OCI-LY3 (cell line): ENCODE measurements around the gene TCEAL5.

ENCODE experiments used
- H2AFZ ChIP-seq: fragments of 200-600, 300-600 bp; shearing (Covaris generic); 2 replicates; pipeline ENCODE4 v1.6.0; 2014; ENCODE audit warnings: antibody characterized with exemption, low read depth, low read length
- H3K27ac ChIP-seq: fragments of 200-600, 300-600 bp; sonication (generic); 2 replicates; pipeline ENCODE4 v1.5.1; 2014; ENCODE audit warnings: mild to moderate bottlenecking, low read length, moderate library complexity, mixed read lengths
- H3K27me3 ChIP-seq: fragments of 200-600, 300-600 bp; sonication (generic); 2 replicates; pipeline ENCODE4 v1.6.1; 2014; ENCODE audit warnings: low read depth, low read length, mixed read lengths
- H3K36me3 ChIP-seq: fragments of 200-600, 300-600 bp; sonication (generic); replicated peaks from 2 replicates; pipeline ENCODE3; 2014; ENCODE audit warnings: low read depth, low read length, mixed read lengths
- H3K4me1 ChIP-seq: fragments of 300-600, 200-600 bp; sonication (generic); 2 replicates; pipeline ENCODE4 v1.6.1; 2014; ENCODE audit warnings: low read length, mixed read lengths
- H3K4me2 ChIP-seq: fragments of 200-600, 300-600 bp; sonication (generic); 2 replicates; pipeline ENCODE4 v1.6.1; 2014; ENCODE audit warnings: low read length, mixed read lengths
- H3K4me3 ChIP-seq: fragments of 300-600, 200-600 bp; sonication (generic); 2 replicates; pipeline ENCODE4 v1.5.1; 2014; ENCODE audit warnings: antibody characterized with exemption, mild to moderate bottlenecking, low read length, moderate library complexity
- H3K79me2 ChIP-seq: fragments of 300-600, 200-600 bp; shearing (Covaris generic); 2 replicates; pipeline ENCODE4 v1.6.1; 2014; ENCODE audit warnings: mild to moderate bottlenecking, low read length, mixed read lengths
- H3K9ac ChIP-seq: fragments of 300-600, 200-600 bp; shearing (Covaris generic); 2 replicates; pipeline ENCODE4 v1.6.0; 2014; ENCODE audit warnings: mild to moderate bottlenecking, low read length, moderate library complexity
- H3K9me3 ChIP-seq: fragments of 200-600, 300-600 bp; shearing (Covaris generic); 2 replicates; pipeline ENCODE4 v1.6.1; 2014; ENCODE audit warnings: low read length, mixed read lengths; ENCODE audit not compliant: insufficient read depth
- H4K20me1 ChIP-seq: fragments of 200-600, 300-600 bp; sonication (generic); 2 replicates; pipeline ENCODE4 v1.6.1; 2016; ENCODE audit warnings: low read length, mixed read lengths; ENCODE audit not compliant: insufficient read depth
- CTCF ChIP-seq: fragments of 200-600, 300-600 bp; sonication (generic); IDR thresholded peaks from 2 replicates; pipeline ENCODE4 v1.5.1; 2014; ENCODE audit warnings: antibody characterized with exemption, low read length, low read depth
- EZH2phosphoT487 ChIP-seq: fragments of 200-600 bp; shearing (Covaris generic); IDR thresholded peaks from 2 replicates; pipeline ENCODE4 v1.6.1; 2018; ENCODE audit warnings: antibody characterized with exemption, mixed run types, low read depth

Gene TCEAL5

GRCh38 chrX:103274284-103274683 lies 2.3 kb downstream of the TCEAL5 start:
- no peaks in the 10 kb centered on the region for H3K27me3 ChIP-seq

GRCh38 chrX:103258275-103258674 lies 18.3 kb downstream of the TCEAL5 start:
- H3K4me1 ChIP-seq: peaks cover 6% of the 10 kb centered on the region; the same call in 1 of the 2 replicates
- no peak overlapping the region for H3K9ac ChIP-seq
- no peak overlapping the region for H2AFZ ChIP-seq
- no peaks in the 10 kb centered on the region for H4K20me1 ChIP-seq
- H3K27ac ChIP-seq: no peak overlapping the region
- no peaks in the 10 kb centered on the region for H3K9me3 ChIP-seq
- H3K36me3 ChIP-seq: peaks cover 4% of the 10 kb centered on the region
- H3K4me2 ChIP-seq: no peak overlapping the region
- peaks cover 14% of the 10 kb centered on the region for H3K79me2 ChIP-seq
- H3K27me3 ChIP-seq: peaks cover 4% of the 10 kb centered on the region; the same call in 1 of the 2 replicates
- no peak overlapping the region for H3K4me3 ChIP-seq
- no peak for TF ChIP-seq CTCF
- no peak for TF ChIP-seq EZH2phosphoT487

More at GRCh38 chrX:103274284-103274683, 2.3 kb downstream of the TCEAL5 start:
- Histone ChIP-seq H3K9me3 (no peaks in the 10 kb centered on the region), H3K27ac (no peak overlapping the region), H3K9ac (no peak overlapping the region), H3K4me2 (no peak overlapping the region), H4K20me1 (no peaks in the 10 kb centered on the region), H3K4me1 (no peaks in the 10 kb centered on the region), H2AFZ (no peak overlapping the region), H3K36me3 (no peaks in the 10 kb centered on the region), H3K79me2 (no peaks in the 10 kb centered on the region), H3K4me3 (no peak overlapping the region)
- TF ChIP-seq EZH2phosphoT487 (no peak), CTCF (no peak)

DNA sequence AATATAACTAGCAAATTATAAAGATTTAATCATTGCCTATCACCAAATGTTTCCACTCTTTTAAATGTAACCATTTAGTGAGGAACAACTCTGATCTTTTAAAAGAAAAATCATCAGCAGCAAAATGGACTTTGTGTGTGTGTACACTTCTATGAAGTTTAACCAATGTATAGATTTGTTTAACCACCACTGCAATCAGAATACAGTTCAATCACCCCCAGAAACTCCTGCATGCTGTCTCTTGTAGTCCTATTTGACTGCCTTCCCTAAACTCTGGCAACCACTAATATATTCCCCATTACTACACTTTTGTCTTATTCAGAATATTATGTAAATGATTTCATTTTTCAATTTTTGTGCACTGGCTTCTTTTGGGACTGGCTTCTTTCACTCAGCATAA lies 19.9 kb downstream of the TCEAL5 start:
- Histone ChIP-seq H3K4me2 (no peak overlapping the region), H3K36me3 (peaks cover 8% of the 10 kb centered on the region), H3K79me2 (peaks cover 14% of the 10 kb centered on the region), H2AFZ (no peak overlapping the region), H3K27me3 (no peaks in the 10 kb centered on the region), H3K9ac (no peak overlapping the region), H3K4me1 (peaks cover 6% of the 10 kb centered on the region; the same call in 1 of the 2 replicates), H3K27ac (no peak overlapping the region), H3K9me3 (no peaks in the 10 kb centered on the region), H4K20me1 (no peaks in the 10 kb centered on the region), H3K4me3 (no peak overlapping the region)
- TF ChIP-seq EZH2phosphoT487 (no peak), CTCF (no peak)

DNA sequence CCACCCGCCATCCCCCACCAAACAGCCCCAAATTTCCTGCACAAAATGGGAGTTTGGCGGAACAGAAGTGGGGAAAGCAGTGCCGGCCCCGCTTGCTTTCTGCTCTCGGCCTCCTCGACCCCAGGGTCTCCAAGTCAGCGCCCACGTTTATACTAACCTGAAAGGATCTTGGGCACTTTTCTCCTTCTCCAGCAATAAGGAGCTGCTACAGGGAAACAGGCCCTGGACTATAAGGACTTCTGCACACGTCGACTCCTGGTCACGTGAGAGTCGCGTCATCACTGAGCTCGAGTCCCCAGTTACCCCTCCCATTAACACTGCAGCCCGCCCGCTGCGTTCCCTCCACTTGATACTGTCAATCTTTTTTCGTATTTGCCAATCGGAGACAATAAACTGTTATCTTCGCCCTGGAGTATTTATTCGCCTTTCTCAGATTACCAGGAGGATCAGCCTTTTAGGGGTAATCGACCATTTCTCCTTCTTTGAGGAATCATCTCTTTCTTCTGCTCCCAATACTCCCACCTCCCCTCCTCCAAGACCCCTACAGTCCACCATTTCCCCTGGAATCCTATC lies 21.5 kb downstream of the TCEAL5 start, which contains the start of gene TCEAL8:
TSS of gene TCEAL8 (minus strand) at position 235 of the 573 bp plus-strand sequence. CDS start 1,176 bp downstream, outside the sequence.
- Histone ChIP-seq H3K79me2 (peaks cover 14% of the 10 kb centered on the region), H3K27me3 (no peaks in the 10 kb centered on the region), H3K4me1 (peaks cover 6% of the 10 kb centered on the region; the same call in 1 of the 2 replicates), H3K4me2 (peak within 1 kb of the TSS; percentile 86), H3K9me3 (no peaks in the 10 kb centered on the region), H3K9ac (peak within 1 kb of the TSS; percentile 79), H4K20me1 (no peaks in the 10 kb centered on the region), H3K4me3 (peak within 1 kb of the TSS; percentile 88), H2AFZ (peak within 1 kb of the TSS; percentile 99), H3K36me3 (peaks cover 8% of the 10 kb centered on the region), H3K27ac (peak within 1 kb of the TSS; percentile 34)
- TF ChIP-seq CTCF (no peak), EZH2phosphoT487 (no peak)
